BE2C (cell line): ENCODE measurements around the gene CHTF8.

Source experiments
- DNase-seq: peaks from one replicate; pipeline ENCODE4 v3.0.0-alpha.2; 2020
- H3K27me3 ChIP-seq: fragments of 250-450 bp; sonication (Bioruptor Pico); 2 replicates; pipeline ENCODE4 v1.5.1; 2020; ENCODE audit warnings: mild to moderate bottlenecking
- H3K36me3 ChIP-seq: fragments of 250-450 bp; sonication (Bioruptor Pico); 2 replicates; pipeline ENCODE4 v1.5.1; 2020; ENCODE audit warnings: mild to moderate bottlenecking
- H3K4me1 ChIP-seq: fragments of 250-450 bp; sonication (Bioruptor Pico); 2 replicates; pipeline ENCODE4 v1.5.1; 2020
- H3K4me3 ChIP-seq: 2 replicates; pipeline ENCODE4 v1.5.1; 2011; ENCODE audit warnings: low read depth, low read length
- H3K9me3 ChIP-seq: fragments of 250-450 bp; sonication (Bioruptor Pico); 2 replicates; pipeline ENCODE4 v1.5.1; 2020
- CTCF ChIP-seq: IDR thresholded peaks from 2 replicates; pipeline ENCODE4 v1.5.1; 2012; ENCODE audit warnings: mild to moderate bottlenecking, low read depth, low read length

Gene CHTF8

GRCh38 chr16:69108905-69109252 is 23.5 kb downstream of the CHTF8 start:
- 0 out of 2 replicates have a peak, but pooled peaks cover 3% of the 10 kb centered on the region for H3K36me3 ChIP-seq
- no peaks in the 10 kb centered on the region; the same call in 1 of the 2 replicates for H3K4me1 ChIP-seq
- TF ChIP-seq CTCF = no peak
- peaks cover 27% of the 10 kb centered on the region for H3K27me3 ChIP-seq
- no peaks in the 10 kb centered on the region for H3K9me3 ChIP-seq
- no peak for DNase-seq
- H3K4me3 ChIP-seq = no peak overlapping the region

DNA sequence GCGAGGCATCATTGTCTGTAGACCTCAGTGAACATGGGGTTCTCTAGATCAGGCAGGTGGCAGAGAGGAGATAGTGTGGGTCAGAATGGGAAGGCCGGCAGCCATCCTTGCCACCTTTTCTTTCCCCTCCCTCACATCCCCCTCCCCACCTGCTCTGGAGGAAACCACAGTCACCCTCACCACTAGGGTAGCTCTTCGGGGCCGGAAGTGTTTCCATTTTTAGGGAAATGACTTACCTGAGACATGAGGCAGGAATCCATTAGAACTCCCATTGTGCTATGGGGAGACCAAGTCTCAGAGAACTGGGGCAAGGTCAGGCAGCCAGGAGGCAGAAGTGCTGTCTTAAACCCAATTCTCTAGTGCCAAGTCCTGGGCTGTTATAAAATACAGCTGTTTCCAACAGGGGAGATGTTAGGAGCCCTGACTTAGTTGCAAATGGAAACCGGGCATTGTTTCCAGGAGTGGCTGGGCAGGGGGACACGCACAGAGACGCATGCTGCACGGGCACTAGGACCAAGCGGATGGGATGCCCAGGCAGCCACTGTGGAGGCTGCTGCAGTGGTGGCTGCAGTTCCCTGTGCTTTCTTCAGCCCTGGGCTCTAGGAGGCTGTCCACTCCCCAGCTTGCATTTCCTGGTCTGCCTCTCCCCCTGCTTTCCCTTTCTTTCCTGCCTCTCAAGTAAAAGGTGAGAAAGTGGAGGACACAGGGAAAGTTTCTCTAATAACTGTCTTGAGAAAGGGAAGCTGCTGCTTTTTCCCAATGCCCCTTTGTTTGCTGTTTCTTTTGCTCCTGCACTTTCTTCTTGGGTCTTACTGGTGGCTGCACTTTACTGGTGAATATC is 24.1 kb downstream of the CHTF8 start:
- Histone ChIP-seq H3K4me1 (no peaks in the 10 kb centered on the region; the same call in 1 of the 2 replicates), H3K36me3 (0 out of 2 replicates have a peak, but pooled peaks cover 3% of the 10 kb centered on the region), H3K9me3 (no peaks in the 10 kb centered on the region), H3K27me3 (peaks cover 27% of the 10 kb centered on the region), H3K4me3 (no peak overlapping the region)
- DNase-seq = no peak
- TF ChIP-seq CTCF = no peak

DNA sequence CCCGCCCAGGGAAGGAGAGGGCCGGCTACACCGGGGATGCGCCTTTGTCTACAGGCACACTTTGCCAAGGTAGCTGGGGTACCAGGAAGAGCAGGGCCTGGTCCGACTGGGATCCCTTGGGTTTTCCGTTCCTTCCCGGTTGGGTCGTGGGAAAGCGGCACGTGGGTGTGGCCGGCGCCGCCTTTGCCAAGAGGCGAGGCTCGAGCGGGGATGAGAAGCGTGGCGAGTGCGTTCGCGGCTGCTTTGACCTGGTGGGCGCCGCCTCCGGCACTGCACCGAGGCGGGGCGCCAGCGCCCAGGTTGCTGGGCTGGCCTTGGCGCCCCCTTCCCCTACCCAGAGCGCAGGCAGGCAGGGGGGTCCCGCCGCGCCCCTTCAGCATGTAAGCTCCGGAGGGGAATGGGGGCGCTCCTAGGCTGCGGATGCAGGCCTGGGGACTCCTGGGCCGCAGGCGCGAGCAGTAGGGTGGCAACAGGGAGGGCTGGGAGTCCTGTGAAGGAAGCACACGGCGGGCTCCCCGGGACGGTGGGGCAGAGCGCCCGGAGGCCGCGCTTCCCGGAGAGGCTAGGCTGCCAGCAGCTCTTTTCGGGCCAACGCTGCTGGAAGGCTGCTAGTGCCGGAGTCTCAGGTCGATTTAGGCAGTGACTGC is 24.9 kb downstream of the CHTF8 start:
- peaks cover 7% of the 10 kb centered on the region for H3K4me1 ChIP-seq
- H3K4me3 ChIP-seq = no peak overlapping the region
- H3K9me3 ChIP-seq = no peaks in the 10 kb centered on the region
- H3K27me3 ChIP-seq = peaks cover 27% of the 10 kb centered on the region
- no peak for DNase-seq
- TF ChIP-seq CTCF = no peak
- H3K36me3 ChIP-seq = 0 out of 2 replicates have a peak, but pooled peaks cover 3% of the 10 kb centered on the region

DNA sequence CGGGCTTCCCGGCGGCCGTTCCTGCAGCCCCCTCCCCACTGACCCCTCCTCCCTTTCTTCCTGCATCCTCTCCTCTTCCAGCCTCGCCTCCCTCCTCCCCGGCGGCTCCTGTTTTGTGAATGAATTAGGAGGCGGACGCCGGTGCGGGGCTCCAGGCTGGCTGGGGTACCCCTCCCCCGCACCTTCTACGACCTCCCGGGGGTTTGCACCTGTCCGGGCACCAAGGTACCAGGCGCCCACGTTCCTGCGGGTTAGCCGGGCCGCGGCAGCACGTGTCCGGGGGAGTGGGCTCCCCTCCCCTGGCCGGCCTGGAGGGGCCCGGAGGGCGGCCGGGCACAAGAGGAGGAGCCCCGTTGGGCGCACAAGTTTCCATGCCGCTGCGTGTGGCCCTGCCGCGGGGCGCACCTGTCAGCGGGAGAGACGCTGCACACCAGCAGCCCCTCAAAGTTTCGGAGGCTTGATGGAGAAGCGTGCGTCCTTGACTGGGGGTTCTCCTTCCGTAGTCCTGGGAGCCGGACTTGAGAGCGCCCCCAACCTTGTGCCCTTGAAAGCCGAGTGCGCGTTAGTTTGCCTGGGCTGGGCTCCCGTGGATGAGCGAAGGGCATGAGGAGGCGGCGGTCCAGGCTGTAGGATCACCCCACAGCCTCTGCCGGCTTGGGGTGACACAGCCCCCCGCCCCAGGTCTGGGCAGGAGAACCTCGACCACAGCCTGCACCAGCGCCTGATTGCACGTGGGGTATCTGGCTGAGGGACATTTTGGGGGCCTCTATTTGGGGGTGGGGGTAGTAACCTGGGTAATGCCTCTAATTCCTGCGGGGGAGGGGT is 25.7 kb downstream of the CHTF8 start:
- H3K4me1 ChIP-seq = peaks cover 13% of the 10 kb centered on the region
- no peak for DNase-seq
- no peak for TF ChIP-seq CTCF
- peak overlapping the region; percentile 54 for H3K4me3 ChIP-seq
- H3K27me3 ChIP-seq = peaks cover 27% of the 10 kb centered on the region
- H3K9me3 ChIP-seq = no peaks in the 10 kb centered on the region
- 0 out of 2 replicates have a peak, but pooled peaks cover 3% of the 10 kb centered on the region for H3K36me3 ChIP-seq

DNA sequence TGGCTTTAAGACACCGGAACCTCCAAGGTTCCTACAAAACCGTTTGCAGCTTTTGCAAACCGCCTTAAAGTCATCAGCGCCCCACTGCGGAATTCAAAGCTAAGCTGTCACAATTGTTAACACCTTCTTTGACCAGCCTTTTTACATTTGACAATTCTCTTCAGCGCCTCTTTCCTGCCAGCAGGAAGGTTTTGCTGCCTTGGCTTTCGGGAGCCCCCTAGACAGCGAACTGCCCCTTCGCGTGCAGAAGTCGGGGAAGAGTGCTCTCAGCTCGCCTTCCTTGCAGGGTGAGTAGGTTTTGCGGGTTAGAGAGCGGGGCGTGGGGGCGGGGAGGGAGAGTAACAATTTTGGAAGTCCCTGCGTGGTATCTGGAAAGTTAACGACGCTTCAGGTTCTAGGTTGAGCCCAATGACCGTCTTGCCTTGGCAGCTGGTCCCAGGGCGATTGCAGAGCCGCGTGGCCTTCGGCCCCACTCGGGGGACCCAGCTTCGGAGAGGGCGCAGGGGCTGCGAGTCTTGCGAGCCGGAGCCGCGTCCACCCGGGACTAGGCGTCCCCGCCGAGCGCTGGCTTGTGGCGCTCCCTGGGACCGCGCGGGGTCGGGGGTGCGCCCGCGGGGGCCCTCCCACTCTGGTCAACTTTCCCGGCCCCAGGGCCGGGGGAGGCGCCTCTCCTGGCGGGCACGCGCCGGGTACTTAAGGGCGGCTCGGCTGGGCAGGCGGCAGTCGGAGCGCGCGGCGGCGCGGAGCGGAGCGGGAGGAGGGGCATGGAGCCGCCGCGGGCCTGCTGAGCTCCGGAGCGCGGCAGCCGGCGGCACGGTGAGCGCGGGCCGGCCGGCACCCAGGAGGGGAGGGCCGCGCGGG is 26.7 kb downstream of the CHTF8 start, which contains the start of gene HAS3:
Gene HAS3 (plus strand): TSS at position 153 of the 861 bp plus-strand sequence. CDS start 3,743 bp downstream, outside the sequence.
- no peak for TF ChIP-seq CTCF
- H3K4me3 ChIP-seq = peak within 1 kb of the TSS; percentile 65
- H3K27me3 ChIP-seq = peaks cover 27% of the 10 kb centered on the region
- 0 out of 2 replicates have a peak, but pooled peaks cover 3% of the 10 kb centered on the region for H3K36me3 ChIP-seq
- H3K4me1 ChIP-seq = peaks cover 16% of the 10 kb centered on the region
- DNase-seq = peak; percentile 67
- H3K9me3 ChIP-seq = no peaks in the 10 kb centered on the region
